ENCODE measurements around the gene STPG1. TPM values are rescaled to one million over a fixed set of nuclear protein-coding genes. Genes with fewer than 3 reads are reported as not detected.

STPG1 gene
- total RNA-seq, 1 donor from 2014 or later: 10.0 TPM

DNA sequence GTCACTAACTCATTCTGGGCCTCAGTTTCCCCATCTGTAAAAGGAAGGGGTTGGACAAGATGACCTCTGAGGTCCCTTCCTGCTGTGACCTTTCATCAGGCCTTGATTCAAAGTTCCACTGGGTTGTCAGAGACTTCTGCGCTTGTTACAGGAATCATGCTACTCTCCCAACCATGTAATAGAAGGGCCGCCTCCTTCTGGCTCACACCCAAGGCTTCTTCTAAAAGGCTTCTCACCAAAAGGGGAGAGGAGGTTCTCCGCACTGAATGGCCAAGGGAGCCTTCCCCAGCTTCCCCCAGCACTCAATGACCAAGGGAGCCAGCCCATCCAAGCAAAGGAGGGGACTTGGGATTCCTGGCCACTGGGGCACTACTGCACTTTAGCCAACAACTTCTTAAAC, 51.8 kb downstream of the STPG1 start:
- H3K36me3 Mint-ChIP-seq (ENCODE audit: low read depth, unreplicated experiment): peaks cover 5% of the 10 kb centered on the region

DNA sequence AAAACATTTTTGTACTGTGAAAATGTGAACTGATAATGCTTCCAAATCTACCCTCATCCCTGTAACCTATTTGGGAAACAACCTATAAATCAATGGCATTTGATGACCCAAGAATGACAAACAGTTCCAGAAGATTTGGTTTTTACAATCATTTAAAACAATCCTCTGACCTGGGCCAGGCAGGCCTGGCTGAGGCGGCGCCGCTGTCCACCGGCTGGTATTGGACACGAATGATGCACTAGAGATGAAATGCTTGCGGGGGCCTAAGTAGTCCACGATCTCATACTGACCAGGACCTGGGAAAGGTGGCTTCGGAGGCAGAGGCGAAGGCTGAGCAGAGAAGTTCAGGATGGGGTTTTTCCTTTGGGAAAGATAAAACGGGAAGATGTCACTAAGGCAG, 52.9 kb downstream of the STPG1 start:
- no peak for DNase-seq (ENCODE audit: low spot score)
- Mint-ChIP-seq H3K9me3 (ENCODE audit: unreplicated experiment) (no peaks in the 10 kb centered on the region), H3K4me3 (ENCODE audit: unreplicated experiment) (no peak overlapping the region), H3K4me1 (ENCODE audit: unreplicated experiment) (no peaks in the 10 kb centered on the region), H3K27me3 (ENCODE audit: unreplicated experiment) (peaks cover 4% of the 10 kb centered on the region), H3K36me3 (ENCODE audit: low read depth, unreplicated experiment) (peaks cover 5% of the 10 kb centered on the region), H3K27ac (ENCODE audit: unreplicated experiment) (no peak overlapping the region)
- TF ChIP-seq, protein P1, sequence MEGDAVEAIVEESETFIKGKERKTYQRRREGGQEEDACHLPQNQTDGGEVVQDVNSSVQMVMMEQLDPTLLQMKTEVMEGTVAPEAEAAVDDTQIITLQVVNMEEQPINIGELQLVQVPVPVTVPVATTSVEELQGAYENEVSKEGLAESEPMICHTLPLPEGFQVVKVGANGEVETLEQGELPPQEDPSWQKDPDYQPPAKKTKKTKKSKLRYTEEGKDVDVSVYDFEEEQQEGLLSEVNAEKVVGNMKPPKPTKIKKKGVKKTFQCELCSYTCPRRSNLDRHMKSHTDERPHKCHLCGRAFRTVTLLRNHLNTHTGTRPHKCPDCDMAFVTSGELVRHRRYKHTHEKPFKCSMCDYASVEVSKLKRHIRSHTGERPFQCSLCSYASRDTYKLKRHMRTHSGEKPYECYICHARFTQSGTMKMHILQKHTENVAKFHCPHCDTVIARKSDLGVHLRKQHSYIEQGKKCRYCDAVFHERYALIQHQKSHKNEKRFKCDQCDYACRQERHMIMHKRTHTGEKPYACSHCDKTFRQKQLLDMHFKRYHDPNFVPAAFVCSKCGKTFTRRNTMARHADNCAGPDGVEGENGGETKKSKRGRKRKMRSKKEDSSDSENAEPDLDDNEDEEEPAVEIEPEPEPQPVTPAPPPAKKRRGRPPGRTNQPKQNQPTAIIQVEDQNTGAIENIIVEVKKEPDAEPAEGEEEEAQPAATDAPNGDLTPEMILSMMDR (IDR thresholded peaks at IDR 0.05; ENCODE audit: unreplicated experiment): no peak

More for the DNA sequence above, 51.8 kb downstream of the STPG1 start:
- no peak overlapping the region for H3K27ac Mint-ChIP-seq (ENCODE audit: unreplicated experiment)
- DNase-seq (ENCODE audit: low spot score): no peak
- no peak overlapping the region for H3K4me3 Mint-ChIP-seq (ENCODE audit: unreplicated experiment)
- H3K9me3 Mint-ChIP-seq (ENCODE audit: unreplicated experiment): no peaks in the 10 kb centered on the region
- no peaks in the 10 kb centered on the region for H3K4me1 Mint-ChIP-seq (ENCODE audit: unreplicated experiment)
- peaks cover 4% of the 10 kb centered on the region for H3K27me3 Mint-ChIP-seq (ENCODE audit: unreplicated experiment)
- TF ChIP-seq, protein P1 (IDR thresholded peaks at IDR 0.05; ENCODE audit: unreplicated experiment): no peak

DNA sequence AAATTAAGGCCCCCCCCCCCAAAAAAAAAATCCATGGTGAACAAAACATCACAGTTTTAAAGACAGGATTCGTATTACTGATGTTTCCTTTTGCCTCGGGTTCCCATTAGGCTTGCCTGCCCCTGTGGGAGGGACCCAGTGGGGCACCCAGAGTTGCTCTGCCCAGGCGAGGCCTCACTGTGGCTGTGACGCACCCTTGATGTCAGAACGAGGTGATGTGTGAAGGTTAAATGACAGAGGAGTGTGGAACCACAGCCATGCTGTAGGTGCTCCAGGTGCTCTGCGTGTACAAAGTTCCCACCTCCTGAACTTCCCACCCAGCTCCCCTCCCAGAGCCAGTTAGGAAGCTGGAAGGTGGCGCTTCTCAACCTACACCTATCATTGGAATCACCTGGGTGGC, 56.5 kb downstream of the STPG1 start:
- no peak overlapping the region for H3K27ac Mint-ChIP-seq (ENCODE audit: unreplicated experiment)

DNA sequence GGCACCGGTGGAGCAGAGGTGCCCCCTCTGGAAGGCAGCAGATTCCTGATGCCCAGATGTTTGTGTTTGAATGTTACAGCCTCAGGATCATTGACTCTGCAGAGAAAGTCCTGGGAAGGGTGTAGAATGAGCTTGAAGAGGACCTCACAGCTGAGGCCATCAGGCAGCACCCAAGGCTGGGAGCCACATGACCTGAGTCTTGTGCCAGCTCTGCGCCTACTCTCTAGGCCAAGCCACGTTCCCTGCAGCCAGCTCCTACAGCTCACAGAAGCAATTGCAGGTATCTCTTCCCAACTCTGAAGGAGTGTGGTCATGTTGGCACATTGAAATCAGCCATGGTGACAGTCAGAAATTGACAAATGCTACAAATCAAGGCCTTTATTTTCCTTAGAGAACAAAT, 58.1 kb downstream of the STPG1 start:
- no peaks in the 10 kb centered on the region for H3K4me1 Mint-ChIP-seq (ENCODE audit: unreplicated experiment)
- H3K4me3 Mint-ChIP-seq (ENCODE audit: unreplicated experiment): no peak overlapping the region
- no peak for DNase-seq (ENCODE audit: low spot score)
- TF ChIP-seq, protein P1 (IDR thresholded peaks at IDR 0.05; ENCODE audit: unreplicated experiment): no peak
- no peak overlapping the region for H3K27ac Mint-ChIP-seq (ENCODE audit: unreplicated experiment)
- H3K36me3 Mint-ChIP-seq (ENCODE audit: low read depth, unreplicated experiment): peaks cover 5% of the 10 kb centered on the region
- peaks cover 3% of the 10 kb centered on the region for H3K27me3 Mint-ChIP-seq (ENCODE audit: unreplicated experiment)
- H3K9me3 Mint-ChIP-seq (ENCODE audit: unreplicated experiment): no peaks in the 10 kb centered on the region

More for the DNA sequence above, 56.5 kb downstream of the STPG1 start:
- Mint-ChIP-seq H3K36me3 (ENCODE audit: low read depth, unreplicated experiment) (peaks cover 5% of the 10 kb centered on the region), H3K9me3 (ENCODE audit: unreplicated experiment) (no peaks in the 10 kb centered on the region), H3K4me1 (ENCODE audit: unreplicated experiment) (no peaks in the 10 kb centered on the region), H3K27me3 (ENCODE audit: unreplicated experiment) (peaks cover 4% of the 10 kb centered on the region), H3K4me3 (ENCODE audit: unreplicated experiment) (no peak overlapping the region)
- TF ChIP-seq, protein P1 (IDR thresholded peaks at IDR 0.05; ENCODE audit: unreplicated experiment): no peak
- no peak for DNase-seq (ENCODE audit: low spot score)

DNA sequence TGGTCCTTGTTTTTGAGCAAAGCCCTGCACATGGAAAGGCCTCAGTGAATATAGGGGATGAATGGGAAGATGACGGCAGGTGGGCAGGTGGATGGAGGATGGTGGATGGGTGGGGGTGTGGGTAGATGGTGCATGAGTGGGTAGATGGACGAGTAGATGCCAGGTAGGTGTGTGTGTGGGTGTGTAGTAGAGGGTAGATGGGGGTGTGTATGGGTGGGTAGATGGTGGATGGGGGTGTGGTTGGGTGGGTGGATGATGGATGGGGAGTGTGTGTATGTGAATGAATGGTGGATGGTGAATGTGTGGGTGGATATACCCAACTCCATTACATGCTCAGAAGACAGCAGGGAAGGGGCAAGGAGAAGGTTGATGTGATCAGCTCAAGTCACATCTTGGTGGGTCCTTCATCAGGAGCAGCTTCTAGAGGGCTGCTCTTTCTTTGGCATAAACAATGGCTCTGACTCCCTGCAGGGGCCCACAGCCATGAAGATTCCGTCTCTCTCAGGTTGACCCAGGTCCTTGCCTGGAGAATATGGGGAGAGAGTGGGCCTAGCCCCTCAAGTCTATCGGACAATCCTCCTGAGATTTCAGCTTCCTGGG, 60.2 kb downstream of the STPG1 start:
- no peak for DNase-seq (ENCODE audit: low spot score)
- H3K27me3 Mint-ChIP-seq (ENCODE audit: unreplicated experiment): peaks cover 2% of the 10 kb centered on the region
- no peak overlapping the region for H3K4me3 Mint-ChIP-seq (ENCODE audit: unreplicated experiment)
- no peaks in the 10 kb centered on the region for H3K9me3 Mint-ChIP-seq (ENCODE audit: unreplicated experiment)
- no peak overlapping the region for H3K27ac Mint-ChIP-seq (ENCODE audit: unreplicated experiment)
- H3K4me1 Mint-ChIP-seq (ENCODE audit: unreplicated experiment): no peaks in the 10 kb centered on the region
- TF ChIP-seq, protein P1 (IDR thresholded peaks at IDR 0.05; ENCODE audit: unreplicated experiment): no peak
- H3K36me3 Mint-ChIP-seq (ENCODE audit: low read depth, unreplicated experiment): peaks cover 5% of the 10 kb centered on the region

All from endothelial cell (in vitro differentiated cells).